C4-2B (cell line): ENCODE measurements around the gene PPP1R14C.

Experiments used
- H3K27ac ChIP-seq: fragments of 450-650 bp; 2 replicates; pipeline ENCODE4 v1.5.1; 2017
- ZFX ChIP-seq: fragments of 450-650 bp; IDR thresholded peaks from 2 replicates; pipeline ENCODE4 v1.6.1; 2017
- TF ChIP-seq, protein P1 (sequence below): fragments of 450-650 bp; conservative IDR thresholded peaks from 2 replicates; pipeline ENCODE4 v1.5.1; 2017; ENCODE audit warnings: mild to moderate bottlenecking

PPP1R14C gene

GRCh38 chr6:150211700-150212511 is 69.1 kb downstream of the PPP1R14C start:
- H3K27ac ChIP-seq = no peak overlapping the region
- no peak for TF ChIP-seq ZFX
- TF ChIP-seq, protein P1, sequence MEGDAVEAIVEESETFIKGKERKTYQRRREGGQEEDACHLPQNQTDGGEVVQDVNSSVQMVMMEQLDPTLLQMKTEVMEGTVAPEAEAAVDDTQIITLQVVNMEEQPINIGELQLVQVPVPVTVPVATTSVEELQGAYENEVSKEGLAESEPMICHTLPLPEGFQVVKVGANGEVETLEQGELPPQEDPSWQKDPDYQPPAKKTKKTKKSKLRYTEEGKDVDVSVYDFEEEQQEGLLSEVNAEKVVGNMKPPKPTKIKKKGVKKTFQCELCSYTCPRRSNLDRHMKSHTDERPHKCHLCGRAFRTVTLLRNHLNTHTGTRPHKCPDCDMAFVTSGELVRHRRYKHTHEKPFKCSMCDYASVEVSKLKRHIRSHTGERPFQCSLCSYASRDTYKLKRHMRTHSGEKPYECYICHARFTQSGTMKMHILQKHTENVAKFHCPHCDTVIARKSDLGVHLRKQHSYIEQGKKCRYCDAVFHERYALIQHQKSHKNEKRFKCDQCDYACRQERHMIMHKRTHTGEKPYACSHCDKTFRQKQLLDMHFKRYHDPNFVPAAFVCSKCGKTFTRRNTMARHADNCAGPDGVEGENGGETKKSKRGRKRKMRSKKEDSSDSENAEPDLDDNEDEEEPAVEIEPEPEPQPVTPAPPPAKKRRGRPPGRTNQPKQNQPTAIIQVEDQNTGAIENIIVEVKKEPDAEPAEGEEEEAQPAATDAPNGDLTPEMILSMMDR = no peak

DNA sequence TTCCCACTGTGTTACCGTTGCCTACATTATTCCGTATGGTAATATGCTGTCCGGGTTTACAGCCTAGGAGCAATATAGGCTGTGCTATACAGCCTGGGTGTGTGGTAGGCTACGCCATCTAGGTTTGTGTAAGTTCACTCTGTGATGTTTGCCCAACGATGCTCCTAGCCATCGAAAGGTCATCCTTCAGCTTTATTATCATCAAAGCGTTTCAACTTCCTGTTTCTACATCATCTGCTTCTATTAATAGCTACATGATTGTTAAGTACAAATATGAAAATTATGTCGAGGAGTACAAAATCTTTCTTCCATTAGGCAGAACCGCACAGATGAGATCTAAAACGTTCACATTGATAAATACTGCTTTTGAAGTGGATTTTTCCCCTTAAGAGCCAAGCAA is 69.9 kb downstream of the PPP1R14C start:
- TF ChIP-seq ZFX = no peak
- no peak overlapping the region for H3K27ac ChIP-seq

DNA sequence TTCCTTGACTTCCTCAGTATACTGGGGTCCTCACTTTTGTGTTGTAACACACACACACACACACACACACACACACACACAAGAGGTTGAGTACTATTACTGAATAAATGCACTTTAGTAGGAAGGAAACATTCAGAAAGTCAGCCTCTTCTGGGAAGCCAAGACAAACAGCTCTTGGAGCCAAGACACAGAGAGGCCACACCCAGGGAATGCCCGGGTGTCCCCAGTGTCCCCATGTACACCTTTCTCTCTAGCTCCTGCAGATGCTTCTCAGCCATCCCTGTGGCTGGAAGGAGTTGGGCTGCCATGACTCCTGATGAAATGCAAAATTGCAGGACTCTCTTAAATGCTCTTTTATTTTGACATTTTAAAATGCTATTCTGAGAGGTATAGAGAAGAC is 70.5 kb downstream of the PPP1R14C start:
- TF ChIP-seq ZFX = no peak
- TF ChIP-seq, protein P1 = no peak
- H3K27ac ChIP-seq = no peak overlapping the region

GRCh38 chr6:150214310-150214709 is 71.5 kb downstream of the PPP1R14C start:
- H3K27ac ChIP-seq = no peak overlapping the region
- TF ChIP-seq, protein P1 = no peak
- TF ChIP-seq ZFX = no peak

DNA sequence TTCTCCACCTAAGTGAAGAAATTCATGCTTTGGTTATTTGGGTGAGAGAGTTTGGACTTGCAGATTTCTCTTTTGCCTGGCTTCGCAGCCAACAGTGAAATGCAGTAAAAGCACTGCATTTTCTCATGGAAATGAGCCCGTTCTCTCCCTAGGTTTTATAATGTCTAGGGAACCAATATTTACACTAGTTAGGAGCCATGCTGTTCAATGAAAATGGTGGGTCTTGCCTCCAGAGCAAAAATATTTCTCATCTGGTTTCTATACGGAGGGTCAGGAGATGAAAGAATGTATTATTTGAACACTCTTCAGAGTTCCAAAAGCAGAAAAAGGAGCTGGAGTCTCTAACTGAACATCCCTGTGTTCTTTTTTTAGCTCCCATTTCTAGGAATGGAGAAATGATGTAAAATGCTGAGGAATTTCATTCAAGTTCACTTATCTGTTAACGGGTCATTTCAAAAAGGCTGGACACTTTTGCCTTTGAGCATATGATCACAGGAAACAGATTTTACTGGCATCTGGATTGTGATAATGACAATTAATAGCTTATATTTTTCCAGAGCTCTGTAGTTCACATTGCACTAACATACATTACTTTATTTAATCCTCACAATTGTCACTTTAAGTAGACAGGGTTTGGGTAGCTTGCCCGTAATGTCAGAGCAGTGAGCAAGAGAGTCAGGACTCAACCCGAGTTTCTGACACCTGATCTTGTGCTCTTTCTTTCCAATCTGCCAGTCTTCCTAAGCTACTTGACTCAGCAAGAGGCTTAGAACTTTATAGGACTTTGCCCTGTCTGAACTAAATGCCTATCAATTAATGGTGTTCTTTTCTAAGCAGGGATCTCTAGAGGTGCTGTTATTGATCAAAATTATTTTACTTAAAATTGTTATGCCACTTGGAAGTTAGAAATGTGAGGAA is 78.0 kb downstream of the PPP1R14C start:
- no peak for TF ChIP-seq ZFX
- TF ChIP-seq, protein P1 = no peak
- no peak overlapping the region for H3K27ac ChIP-seq

DNA sequence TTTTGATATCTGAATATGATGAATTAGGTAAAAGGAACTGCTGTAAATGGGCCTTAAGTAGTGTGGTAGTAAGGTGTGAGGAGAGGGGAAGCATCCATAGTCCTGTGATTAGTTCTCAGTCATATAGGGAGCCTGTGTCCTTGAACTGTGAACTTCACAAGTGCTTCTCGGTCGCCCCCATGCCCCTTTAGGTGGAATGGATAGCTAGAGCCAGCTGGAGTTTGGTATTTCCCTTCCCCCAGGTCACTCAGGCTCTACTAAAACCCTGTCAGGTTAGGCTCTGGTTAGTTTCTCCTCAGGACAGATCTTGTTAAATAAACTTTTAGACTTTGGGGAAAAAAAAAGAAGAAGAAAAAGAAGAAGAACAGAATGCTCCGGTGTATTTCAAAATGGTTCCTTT is 82.0 kb downstream of the PPP1R14C start:
- no peak overlapping the region for H3K27ac ChIP-seq
- no peak for TF ChIP-seq ZFX
- TF ChIP-seq, protein P1 = no peak

DNA sequence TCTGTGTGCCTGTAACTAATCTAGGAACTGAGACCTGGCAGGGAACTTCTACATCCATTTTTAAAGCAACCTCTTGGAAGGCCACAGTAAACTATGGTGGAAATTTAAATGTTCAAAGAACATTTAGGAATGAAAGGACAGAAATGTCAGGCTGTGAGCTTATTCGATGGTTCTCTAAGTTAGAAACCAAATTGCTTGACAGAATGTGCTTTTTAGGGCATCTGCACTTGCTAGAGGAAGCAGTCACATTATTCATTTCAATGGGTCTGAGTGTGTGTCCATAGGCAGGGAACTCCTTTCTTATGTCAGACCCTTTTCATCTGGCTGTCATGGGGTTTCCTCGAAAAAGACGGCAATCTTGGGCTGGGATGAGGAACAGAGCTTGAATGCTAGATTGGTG is 84.4 kb downstream of the PPP1R14C start:
- no peak overlapping the region for H3K27ac ChIP-seq
- no peak for TF ChIP-seq ZFX
- TF ChIP-seq, protein P1 = no peak
